IMR-90 (cell line): ENCODE measurements around the gene TENT5A. TPM values are rescaled to one million over a fixed set of nuclear protein-coding genes. Genes with fewer than 3 reads are reported as not detected.

Source experiments
- ATAC-seq: fragments of 200-7000 bp; cut with Tn5 transposase; 2 replicates; pipeline ENCODE4 v1.9.1; 2020; ENCODE audit warnings: low read depth, mild to moderate bottlenecking, moderate library complexity
- BruUV-seq: library from RNA; stranded (reverse); fragments of 400-500 nt; replicated peaks from 2 replicates; lab custom pipeline; 2021; lab: Mats Ljungman, UMichigan
- CTCF ChIA-PET: fragments of 300-600 bp; formaldehyde crosslinking; extraction: SDS; loops from one replicate; lab custom pipeline; 2021; ENCODE audit warnings: antibody characterized with exemption; lab: Yijun Ruan, JAX
- POLR2A ChIA-PET: fragments of 300-600 bp; sonication (Branson Sonifier 250); formaldehyde crosslinking; loops from one replicate; lab custom pipeline; 2022; ENCODE audit warnings: antibody characterized with exemption; ENCODE audit not compliant: unreplicated experiment; lab: Charles Lee
- DNase-seq: peaks from one replicate; pipeline ENCODE4 v3.0.0; 2013
- H2AFZ ChIP-seq: replicated peaks from 2 replicates; pipeline ENCODE3; 2013; ENCODE audit warnings: low read length, mild to moderate bottlenecking; ENCODE audit not compliant: poor library complexity
- H2AK5ac ChIP-seq: 2 replicates; pipeline ENCODE4 v1.6.1; 2013; ENCODE audit warnings: low read depth, low read length, inconsistent platforms
- H2AK9ac ChIP-seq: replicated peaks from 2 replicates; pipeline ENCODE3; 2013; ENCODE audit warnings: mild to moderate bottlenecking, low read depth, low read length, moderate library complexity; ENCODE audit not compliant: poor library complexity
- H2BK120ac ChIP-seq: 2 replicates; pipeline ENCODE4 v1.6.1; 2013; ENCODE audit warnings: low read depth, low read length, inconsistent platforms
- H2BK15ac ChIP-seq: 3 replicates; pipeline ENCODE4 v1.6.1; 2013; ENCODE audit warnings: low read depth, low read length, inconsistent platforms
- H2BK20ac ChIP-seq: 2 replicates; pipeline ENCODE4 v1.6.1; 2013; ENCODE audit warnings: low read depth, mild to moderate bottlenecking, inconsistent platforms, low read length, moderate library complexity
- H2BK5ac ChIP-seq: 2 replicates; pipeline ENCODE4 v1.6.1; 2013; ENCODE audit warnings: mild to moderate bottlenecking, low read depth, low read length, inconsistent platforms; ENCODE audit not compliant: poor library complexity, severe bottlenecking
- H3K14ac ChIP-seq: replicated peaks from 2 replicates; pipeline ENCODE4 v1.6.1; 2013; ENCODE audit warnings: low read depth, low read length, inconsistent platforms
- H3K18ac ChIP-seq: 2 replicates; pipeline ENCODE4 v1.6.1; 2013; ENCODE audit warnings: low read depth, low read length, control low read depth
- H3K23ac ChIP-seq: 2 replicates; pipeline ENCODE4 v1.6.1; 2013; ENCODE audit warnings: low read depth, low read length, inconsistent platforms
- H3K27ac ChIP-seq: 2 replicates; pipeline ENCODE4 v1.5.1; 2013; ENCODE audit warnings: mild to moderate bottlenecking, control low read depth, low read length; ENCODE audit not compliant: insufficient read depth
- H3K27me3 ChIP-seq: 2 replicates; pipeline ENCODE4 v1.6.1; 2013; ENCODE audit warnings: low read length; ENCODE audit not compliant: control insufficient read depth, insufficient read depth
- H3K36me3 ChIP-seq: 2 replicates; pipeline ENCODE4 v1.6.1; 2013; ENCODE audit warnings: low read length, mixed read lengths; ENCODE audit not compliant: control insufficient read depth, insufficient read depth
- H3K4ac ChIP-seq: 2 replicates; pipeline ENCODE4 v1.6.1; 2013; ENCODE audit warnings: low read depth, low read length, inconsistent platforms
- H3K4me1 ChIP-seq: 2 replicates; pipeline ENCODE4 v1.6.1; 2013; ENCODE audit warnings: low read length, mixed read lengths; ENCODE audit not compliant: control insufficient read depth, insufficient read depth
- H3K4me2 ChIP-seq: 2 replicates; pipeline ENCODE4 v1.6.1; 2013; ENCODE audit warnings: low read depth, mild to moderate bottlenecking, control low read depth, low read length, moderate library complexity
- H3K4me3 ChIP-seq: 2 replicates; pipeline ENCODE4 v1.5.1; 2013; ENCODE audit warnings: low read depth, mild to moderate bottlenecking, control low read depth, low read length, moderate library complexity; ENCODE audit not compliant: insufficient read depth
- H3K56ac ChIP-seq: 2 replicates; pipeline ENCODE4 v1.6.1; 2013; ENCODE audit warnings: low read length, inconsistent platforms; ENCODE audit not compliant: insufficient read depth; ENCODE audit errors: extremely low read depth
- H3K79me1 ChIP-seq, 2 experiments: 2 replicates each; pipeline ENCODE4 v1.6.1; 2013; ENCODE audit warnings: low read length in 2 of 2, inconsistent platforms in 1 of 2, low read depth in 1 of 2
- H3K9ac ChIP-seq: 2 replicates; pipeline ENCODE4 v1.6.1; 2013; ENCODE audit warnings: low read depth, low read length, control low read depth
- H3K9me1 ChIP-seq: 2 replicates; pipeline ENCODE4 v1.6.1; 2013; ENCODE audit warnings: low read length, inconsistent platforms; ENCODE audit not compliant: insufficient read depth
- H3K9me3 ChIP-seq: 2 replicates; pipeline ENCODE4 v1.6.1; 2013; ENCODE audit warnings: low read length; ENCODE audit not compliant: control insufficient read depth, insufficient read depth
- H4K20me1 ChIP-seq: 2 replicates; pipeline ENCODE4 v1.6.1; 2013; ENCODE audit warnings: low read length, inconsistent platforms; ENCODE audit not compliant: insufficient read depth
- H4K5ac ChIP-seq: 2 replicates; pipeline ENCODE4 v1.6.1; 2013; ENCODE audit warnings: mild to moderate bottlenecking, low read depth, low read length, control low read depth
- H4K8ac ChIP-seq, 2 experiments: 2 replicates each; pipeline ENCODE4 v1.6.1; 2013; ENCODE audit warnings: low read depth in 2 of 2, low read length in 2 of 2, control low read depth in 1 of 2, inconsistent platforms in 1 of 2
- H4K91ac ChIP-seq: 2 replicates; pipeline ENCODE4 v1.6.1; 2013; ENCODE audit warnings: low read depth, low read length, inconsistent platforms; ENCODE audit not compliant: insufficient read depth
- BHLHE40 ChIP-seq: fragments of 150-350 bp; IDR thresholded peaks from 2 replicates; pipeline ENCODE4 v1.6.1; 2016; ENCODE audit warnings: mild to moderate bottlenecking, low read depth, low read length
- CEBPB ChIP-seq: IDR thresholded peaks from 2 replicates; pipeline ENCODE4 v1.6.1; 2012; ENCODE audit warnings: low read depth, low read length, improper control_type of control experiment
- CHD1 ChIP-seq: IDR thresholded peaks from 2 replicates; pipeline ENCODE4 v1.6.1; 2012; ENCODE audit warnings: low read depth, low read length, improper control_type of control experiment
- CTCF ChIP-seq: conservative IDR thresholded peaks from 2 replicates; pipeline ENCODE4 v1.5.1; 2012; ENCODE audit warnings: mild to moderate bottlenecking, low read depth, low read length, improper control_type of control experiment
- ELK1 ChIP-seq: fragments of 150-350 bp; IDR thresholded peaks from 2 replicates; pipeline ENCODE4 v1.6.1; 2016; ENCODE audit warnings: low read depth, mild to moderate bottlenecking, low read length, moderate library complexity, borderline replicate concordance
- FOS ChIP-seq: fragments of 150-350 bp; IDR thresholded peaks from 2 replicates; pipeline ENCODE4 v1.6.1; 2016; ENCODE audit warnings: low read depth, low read length
- MAFK ChIP-seq: IDR thresholded peaks from 2 replicates; pipeline ENCODE4 v1.6.1; 2012; ENCODE audit warnings: low read depth, low read length, improper control_type of control experiment
- MXI1 ChIP-seq: IDR thresholded peaks from 2 replicates; pipeline ENCODE4 v1.6.1; 2012; ENCODE audit warnings: low read depth, mild to moderate bottlenecking, low read length, moderate library complexity, borderline replicate concordance
- NFE2L2 ChIP-seq: fragments of 150-350 bp; IDR thresholded peaks from 2 replicates; pipeline ENCODE4 v1.6.1; 2016; ENCODE audit warnings: low read depth, mild to moderate bottlenecking, low read length
- POLR2A ChIP-seq: IDR thresholded peaks from 2 replicates; pipeline ENCODE4 v1.6.1; 2012; ENCODE audit warnings: mild to moderate bottlenecking, low read depth, low read length
- RAD21 ChIP-seq: IDR thresholded peaks from 2 replicates; pipeline ENCODE4 v1.6.1; 2012; ENCODE audit warnings: low read length, improper control_type of control experiment
- RCOR1 ChIP-seq: IDR thresholded peaks from 2 replicates; pipeline ENCODE4 v1.6.1; 2012; ENCODE audit warnings: mild to moderate bottlenecking, low read length, improper control_type of control experiment; ENCODE audit not compliant: insufficient replicate concordance
- RFX5 ChIP-seq: IDR thresholded peaks from 2 replicates; pipeline ENCODE4 v1.8.0; 2012; ENCODE audit warnings: low read depth, mild to moderate bottlenecking, low read length, moderate library complexity
- USF2 ChIP-seq: fragments of 150-350 bp; IDR thresholded peaks from 2 replicates; pipeline ENCODE4 v1.6.1; 2017; ENCODE audit warnings: mild to moderate bottlenecking, antibody characterized with exemption, low read length, low read depth
- dilution Hi-C: fragments of 300-500 bp; cut with HindIII; formaldehyde crosslinking; loops from one replicate; pipeline ENCODE4 v1.14.3; 2018; ENCODE audit warnings: low sequenced_read_pairs; ENCODE audit not compliant: unreplicated experiment
- in situ Hi-C: fragments of 300-500 bp; cut with MboI; formaldehyde crosslinking; loops from 3 replicates; pipeline ENCODE4 v1.14.3; 2019; ENCODE audit warnings: low sequenced_read_pairs, inconsistent platforms, mixed read lengths
- intact Hi-C: fragments of 100-400 bp; cut with micrococcal nuclease; formaldehyde crosslinking; loops from 2 replicates; pipeline ENCODE4 v1.10.0; 2022
- polyA plus RNA-seq, 3 experiments: library from polyadenylated mRNA; depleted of rRNA; stranded (reverse); fragments of >200 nt; gene quantifications; 2 replicates each; pipeline ENCODE4 v1.2.3, GENCODE V29; 2012; ENCODE audit warnings: low replicate concordance in 1 of 3
- total RNA-seq: library from RNA; depleted of rRNA; stranded (reverse); fragments of >200 nt; gene quantifications from 2 replicates; pipeline ENCODE4 v1.2.3, GENCODE V29; 2012

Gene TENT5A
- total and polyA plus RNA-seq, 2 of the 4 experiments (the other 2 are of a cell fraction): 3.5 to 10.8 TPM

GRCh38 chr6:81736428-81736827 lies 16.1 kb downstream of the TENT5A start:
- Histone ChIP-seq H2BK20ac (no peak overlapping the region), H3K23ac (no peak overlapping the region), H3K4me1 (0 out of 2 replicates have a peak, but pooled peaks cover 1% of the 10 kb centered on the region), H2BK5ac (no peak overlapping the region), H3K4me3 (no peak overlapping the region), H3K9ac (no peak overlapping the region), H2AFZ (no peak overlapping the region), H3K14ac (no peak overlapping the region), H3K9me1 (no peaks in the 10 kb centered on the region; the same call in 1 of the 2 replicates), H3K27me3 (no peaks in the 10 kb centered on the region), H3K4ac (no peak overlapping the region), H4K5ac (no peak overlapping the region), H3K56ac (no peak overlapping the region), H4K8ac (no peak overlapping the region), H3K9me3 (no peaks in the 10 kb centered on the region), H2BK15ac (no peak overlapping the region), H3K4me2 (no peak overlapping the region), H2AK9ac (no peak overlapping the region), H3K27ac (no peak overlapping the region), H4K91ac (no peak overlapping the region), H2BK120ac (no peak overlapping the region), H4K20me1 (no peaks in the 10 kb centered on the region), H3K18ac (no peak overlapping the region), H3K36me3 (no peaks in the 10 kb centered on the region), H2AK5ac (no peak overlapping the region), H3K79me1 (no peaks in the 10 kb centered on the region)
- intact Hi-C loops: no loop called here
- dilution Hi-C loops: no loop called here
- no peak for DNase-seq
- ChIA-PET CTCF (no interaction called here), POLR2A (no interaction called here)
- ATAC-seq: no peak
- TF ChIP-seq CEBPB (no peak), POLR2A (no peak), RFX5 (no peak), MXI1 (no peak), MAFK (no peak), NFE2L2 (no peak), RCOR1 (no peak), BHLHE40 (no peak), RAD21 (no peak), CTCF (no peak), CHD1 (no peak), ELK1 (no peak), FOS (no peak), USF2 (no peak)
- in situ Hi-C loops: no loop called here
- no TSS peak for BruUV-seq
